Lung (tissue), 12 donors: ENCODE measurements around the gene GRIP1. TPM values are rescaled to one million over a fixed set of nuclear protein-coding genes. Genes with fewer than 3 reads are reported as not detected.
"Not testable (repeated sequence)": the region's sequence is repeated elsewhere in the genome, so short reads cannot be mapped to it uniquely, and the experiment has no call there.

Experiments used
- ATAC-seq: fragments of 200-7000 bp; cut with Tn5 transposase; one replicate; pipeline ENCODE4 v1.9.1; 2020; ENCODE audit warnings: moderate number of reproducible peaks; ENCODE audit not compliant: insufficient read depth, low FRiP score
- DNase-seq, 3 donors: peaks; one replicate each; pipeline ENCODE4 v3.0.0-alpha.2; 2013 to 2017
- H3K27ac ChIP-seq, 2 donors: one replicate each; pipeline ENCODE4 v1.5.1; 2013; ENCODE audit warnings: mild to moderate bottlenecking in 2 of 2, moderate library complexity in 2 of 2, control low read depth in 1 of 2, inconsistent platforms in 1 of 2, low read depth in 1 of 2, low read length in 1 of 2
- H3K27me3 ChIP-seq, 3 donors: one replicate each; pipeline ENCODE4 v1.5.1; 2013; ENCODE audit warnings: low read length in 2 of 3; ENCODE audit not compliant: control insufficient read depth in 3 of 3, insufficient read depth in 3 of 3
- H3K36me3 ChIP-seq, 4 donors: one replicate each; pipeline ENCODE4 v1.5.1; 2013; ENCODE audit warnings: low read length in 4 of 4, mild to moderate bottlenecking in 1 of 4, moderate library complexity in 1 of 4; ENCODE audit not compliant: control insufficient read depth in 4 of 4, insufficient read depth in 4 of 4
- H3K4me1 ChIP-seq, 5 donors: one replicate each; pipeline ENCODE4 v1.5.1; 2013; ENCODE audit warnings: low read length in 5 of 5, mild to moderate bottlenecking in 2 of 5, moderate library complexity in 1 of 5; ENCODE audit not compliant: control insufficient read depth in 5 of 5, insufficient read depth in 5 of 5
- H3K4me3 ChIP-seq: one replicate; pipeline ENCODE4 v1.5.1; 2013; ENCODE audit warnings: mild to moderate bottlenecking, control low read depth, moderate library complexity
- H3K9ac ChIP-seq, 2 donors: one replicate each; pipeline ENCODE4 v1.5.1; 2013; ENCODE audit warnings: low read length in 2 of 2, control low read depth in 1 of 2; ENCODE audit not compliant: insufficient read depth in 1 of 2
- H3K9me3 ChIP-seq, 4 donors: one replicate each; pipeline ENCODE4 v1.5.1; 2013; ENCODE audit warnings: low read length in 3 of 4, mild to moderate bottlenecking in 1 of 4, moderate library complexity in 1 of 4; ENCODE audit not compliant: control insufficient read depth in 4 of 4, insufficient read depth in 3 of 4
- CTCF ChIP-seq: IDR thresholded peaks from 2 replicates; pipeline ENCODE4 v1.5.1; 2012; ENCODE audit warnings: mild to moderate bottlenecking; ENCODE audit errors: control extremely low read depth, extremely low read depth
- WGBS, 2 donors: extraction: QIAGEN DNeasy Blood & Tissue Kit; methylation state at CpG; one replicate each; pipeline ENCODE4 v1.1.7; 2013; 5-methylcytosine and 5-hydroxymethylcytosine counted together
- polyA plus RNA-seq, 2 donors: library from polyadenylated mRNA; stranded (reverse); fragments of 200-250 nt; gene quantifications; one replicate each; pipeline ENCODE4 v1.2.1, GENCODE V29; 2013
- total RNA-seq, 2 donors: library from RNA; depleted of rRNA in 1 of 2; stranded (reverse); fragments of >200 nt in 1 of 2; gene quantifications; one replicate each; pipeline ENCODE4 v1.2.1, GENCODE V29; 2014 to 2021
- donor health status: control.
- donor health status: control.
- donor health status: Bipolar disorder and iron deficiency.
- donor health status: healthy.
- donor health status: DM: yes; HTN: yes; CAD: no.

GRIP1 gene
- total and polyA plus RNA-seq, 4 donors, result 0.20 to 3.6 (median 0.83) TPM

GRCh38 chr12:66500091-66500490 lies 178.8 kb downstream of the GRIP1 start:
- Histone ChIP-seq H3K9me3 (no peaks in the 10 kb centered on the region), H3K36me3 (no peaks in the 10 kb centered on the region), H3K4me3 (no peak overlapping the region), H3K4me1 (no peaks in the 10 kb centered on the region), H3K27me3 (no peaks in the 10 kb centered on the region), H3K9ac (no peak overlapping the region), H3K27ac (no peak overlapping the region)
- no peak for ATAC-seq
- DNase-seq, result no peak
- WGBS, 2 donors, result 74 to 81% methylated on average over 3 of the region's 3 CpGs
- no peak for TF ChIP-seq CTCF

GRCh38 chr12:66499000-66499399 lies 179.9 kb downstream of the GRIP1 start:
- ATAC-seq, result no peak
- Histone ChIP-seq H3K36me3 (no peaks in the 10 kb centered on the region), H3K4me1 (no peaks in the 10 kb centered on the region), H3K4me3 (no peak overlapping the region), H3K27me3 (no peaks in the 10 kb centered on the region), H3K9me3 (no peaks in the 10 kb centered on the region), H3K27ac (no peak overlapping the region), H3K9ac (no peak overlapping the region)
- no peak for DNase-seq
- no peak for TF ChIP-seq CTCF

- 77 to 82% methylated on average over 6 of the region's 6 CpGs for WGBS, 2 donors
- not testable (repeated sequence) for H3K27me3 ChIP-seq, H3K27ac ChIP-seq, H3K9me3 ChIP-seq, H3K4me1 ChIP-seq, ATAC-seq, H3K9ac ChIP-seq, H3K4me3 ChIP-seq, DNase-seq, H3K36me3 ChIP-seq
Measured at GRCh38 chr12:66498059-66498458, 180.8 kb downstream of the GRIP1 start.

GRCh38 chr12:66497008-66497897 lies 181.6 kb downstream of the GRIP1 start:
- TF ChIP-seq CTCF, result no peak
- Histone ChIP-seq H3K27me3 (no peaks in the 10 kb centered on the region), H3K27ac (no peak overlapping the region), H3K9me3 (no peaks in the 10 kb centered on the region), H3K4me1 (no peaks in the 10 kb centered on the region), H3K4me3 (no peak overlapping the region), H3K9ac (no peak overlapping the region), H3K36me3 (no peaks in the 10 kb centered on the region)
- DNase-seq (no peak), ATAC-seq (no peak)
- 86 to 88% methylated on average over 8 of the region's 8 CpGs for WGBS, 2 donors
